GM18867 (cell line): ENCODE results near the gene NPHP3.
"Not testable (repeated sequence)": the region's sequence is repeated elsewhere in the genome, so short reads cannot be mapped to it uniquely, and the experiment has no call there.

Experiments
- ATAC-seq: cut with Tn5 transposase; IDR thresholded peaks from one replicate; pipeline ENCODE4 v1.9.1; 2021; ENCODE audit warnings: mild to moderate bottlenecking, moderate library complexity; ENCODE audit not compliant: unreplicated experiment

NPHP3 gene

DNA sequence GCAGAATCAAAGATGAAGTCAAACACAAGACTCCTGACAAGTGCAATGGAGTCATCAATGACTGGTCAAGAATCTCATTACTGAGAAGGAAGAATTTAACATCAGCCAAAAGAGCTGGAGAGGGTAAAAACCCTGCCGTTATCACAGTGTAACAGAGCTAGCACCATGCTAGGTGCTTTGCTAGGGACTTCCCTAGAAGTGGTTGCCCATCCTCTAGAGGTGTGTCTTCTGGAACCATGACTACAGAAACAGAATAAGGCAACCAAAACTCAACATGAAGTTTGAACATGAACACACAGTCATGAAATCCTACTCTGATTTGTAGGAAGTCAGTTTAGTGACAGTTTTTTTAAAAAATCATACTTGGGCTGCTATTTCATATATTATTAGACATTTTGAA lies 72.1 kb downstream of the NPHP3 start:
- peak; percentile 58 for ATAC-seq

DNA sequence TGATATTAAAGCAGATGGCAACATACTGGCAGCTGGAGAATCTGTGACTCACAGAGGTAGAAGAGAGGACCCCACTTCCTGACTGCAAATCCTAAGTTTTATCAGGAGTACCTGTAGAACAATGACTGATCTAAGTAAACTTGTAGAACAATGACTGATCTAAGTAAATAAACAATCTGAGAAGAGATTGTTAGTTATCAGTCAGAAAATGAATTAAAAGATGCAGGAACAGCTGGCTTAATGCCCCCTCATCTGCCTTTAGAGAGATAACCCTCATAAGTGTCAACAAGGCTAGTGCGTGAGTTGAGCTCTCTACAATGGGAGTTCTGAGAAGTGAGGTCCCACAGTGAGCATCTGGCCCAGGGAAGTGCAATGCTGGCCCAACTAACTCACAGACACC lies 77.2 kb downstream of the NPHP3 start:
- ATAC-seq, result no peak

DNA sequence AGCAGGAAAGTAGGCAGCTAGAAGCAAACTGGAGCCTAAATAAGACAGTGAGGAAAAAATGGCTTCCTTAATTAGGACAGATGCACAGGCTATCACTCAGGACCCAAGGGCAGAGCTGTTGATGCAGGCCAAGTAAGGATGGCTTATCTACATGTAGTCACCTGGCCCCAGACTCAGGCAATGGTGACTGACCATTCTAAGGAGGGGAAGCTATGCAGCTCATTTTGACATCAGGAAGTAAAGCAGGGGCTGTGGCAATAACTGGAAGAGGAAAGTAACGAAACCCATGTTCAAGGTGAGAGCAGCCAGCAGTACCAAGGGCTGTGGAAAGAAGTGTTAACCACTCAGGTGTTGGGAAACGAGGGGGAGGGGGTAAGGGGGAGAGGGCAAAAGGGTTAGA lies 78.8 kb downstream of the NPHP3 start:
- no peak for ATAC-seq

DNA sequence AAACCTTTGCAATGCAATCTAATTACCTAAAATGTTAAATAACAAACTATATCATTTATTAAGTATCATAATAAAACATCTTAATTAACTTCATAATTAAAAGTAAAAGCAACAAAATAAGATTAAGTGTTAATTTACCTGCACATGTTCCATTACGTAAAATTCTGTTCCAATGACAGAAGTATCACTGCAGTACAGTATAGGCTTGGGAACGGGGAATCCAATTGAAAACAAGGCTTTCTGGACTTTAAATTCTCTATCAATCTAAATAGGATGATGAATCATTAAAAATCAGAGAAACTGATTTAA lies 79.7 kb downstream of the NPHP3 start:
- no peak for ATAC-seq

DNA sequence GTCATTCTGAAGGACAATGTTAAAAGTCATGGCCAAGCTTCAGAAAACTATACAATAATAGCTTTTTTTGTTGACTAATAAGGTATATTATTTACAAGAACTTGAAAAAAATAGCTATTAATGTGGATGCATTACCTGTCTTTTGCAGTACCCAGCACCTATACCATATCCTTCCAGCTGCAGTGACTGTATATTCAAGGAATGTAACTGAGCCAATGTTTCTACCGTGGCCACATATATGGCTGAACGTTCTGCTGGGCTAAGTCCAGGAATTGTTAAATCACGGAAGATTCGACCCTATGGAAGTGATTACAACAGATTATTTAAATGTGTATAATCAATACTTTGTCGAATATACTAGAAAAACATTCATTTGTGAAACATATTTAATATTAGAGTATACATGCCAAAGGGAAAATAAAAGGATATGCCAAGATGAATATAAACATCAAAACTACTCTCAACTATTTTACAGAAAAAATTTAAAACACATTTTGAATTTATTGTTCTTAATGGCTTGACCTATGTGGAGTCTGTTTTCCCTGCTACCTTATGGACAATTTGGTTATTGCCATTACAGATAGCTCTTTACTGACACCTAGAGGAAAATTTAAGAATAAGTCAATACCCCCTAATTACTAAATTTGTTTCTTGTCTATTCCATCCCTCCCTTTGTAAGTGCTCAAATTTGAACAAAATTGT lies 80.2 kb downstream of the NPHP3 start:
- ATAC-seq, result no peak

DNA sequence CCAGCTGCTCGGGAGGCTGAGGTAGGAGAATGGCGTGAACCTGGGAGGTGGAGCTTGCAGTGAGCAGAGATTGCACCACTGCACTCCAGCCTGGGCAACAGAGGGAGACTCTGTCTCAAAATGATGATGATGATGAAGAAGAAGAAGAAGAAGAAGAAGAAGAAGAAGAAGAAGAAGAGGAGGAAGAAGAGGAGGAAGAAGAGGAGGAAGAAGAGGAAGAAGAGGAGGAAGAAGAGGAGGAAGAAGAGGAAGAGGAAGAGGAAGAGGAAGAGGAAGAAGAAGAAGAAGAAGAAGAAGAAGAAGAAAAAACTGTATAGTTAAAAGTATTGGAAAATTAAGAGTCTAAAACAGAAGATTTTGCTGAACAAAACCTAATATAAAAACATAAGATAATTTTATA lies 80.8 kb downstream of the NPHP3 start:
- not testable (repeated sequence) for ATAC-seq

DNA sequence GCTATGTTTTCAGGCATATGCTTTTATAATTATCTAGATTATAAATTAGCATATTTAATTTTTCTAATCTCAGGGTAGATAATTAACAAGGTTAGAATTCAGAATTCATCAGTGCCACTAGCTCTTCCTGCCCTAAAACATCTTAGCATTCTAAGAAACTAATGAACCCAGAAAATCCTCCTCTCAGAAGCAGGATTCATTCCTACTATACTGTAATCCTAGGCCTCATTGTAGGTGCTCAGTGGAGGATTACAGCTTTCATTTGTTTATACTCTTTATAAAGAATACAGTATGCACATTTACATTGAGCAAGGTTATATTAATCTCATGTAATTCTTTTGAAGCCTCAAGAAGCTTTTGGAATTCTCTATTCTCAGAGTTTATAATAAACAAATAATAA lies 83.5 kb downstream of the NPHP3 start:
- no peak for ATAC-seq

DNA sequence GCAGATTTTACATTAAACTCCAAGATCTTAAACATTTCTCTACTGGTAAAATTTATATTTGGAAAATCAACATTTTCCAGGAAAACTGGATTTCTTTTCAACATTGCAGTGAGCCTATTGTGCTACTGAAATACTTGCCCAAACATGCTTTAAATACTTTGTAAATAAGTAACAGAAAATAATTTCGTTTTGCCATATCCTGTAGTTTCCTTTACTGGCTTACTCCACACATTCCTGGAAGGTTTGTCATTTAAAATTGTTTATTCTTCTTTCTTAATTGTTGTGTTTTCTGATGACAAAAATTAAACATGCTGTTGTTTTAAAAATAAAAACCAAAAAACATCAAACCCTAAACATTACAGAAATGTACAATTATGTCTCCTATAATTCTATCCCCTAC lies 84.6 kb downstream of the NPHP3 start:
- ATAC-seq, result no peak

DNA sequence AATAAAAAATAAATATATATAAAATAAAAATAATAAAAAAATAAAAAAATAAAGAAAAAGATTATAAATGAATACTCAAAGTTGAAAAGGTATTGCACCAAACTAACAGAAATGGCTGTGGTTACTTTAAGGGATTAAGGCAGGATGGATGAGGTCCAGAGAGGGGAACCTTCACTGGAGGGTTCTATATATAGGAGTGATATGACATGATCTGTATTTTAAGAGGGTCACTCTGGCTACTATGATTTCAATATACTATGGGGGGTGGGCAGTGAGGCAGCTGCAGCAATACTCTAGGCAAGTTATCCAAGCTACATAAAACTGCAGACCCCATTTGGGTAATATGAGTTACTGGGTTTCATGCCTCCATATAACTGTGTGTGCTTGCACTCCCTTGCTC lies 87.2 kb downstream of the NPHP3 start:
- ATAC-seq, result no peak
